CD4-positive, alpha-beta T cell treated with Interleukin-6 at 100 ng/mL for 8 hours (primary cell): Measurements from ENCODE around the gene CTNNA3.
"Not testable (repeated sequence)": the region's sequence is repeated elsewhere in the genome, so short reads cannot be mapped to it uniquely, and the experiment has no call there.

Experiments used
- DNase-seq: peaks from one replicate; pipeline ENCODE4 v3.0.0-alpha.2; 2020; ENCODE audit warnings: mixed read lengths, low spot score

The CTNNA3 gene

DNA sequence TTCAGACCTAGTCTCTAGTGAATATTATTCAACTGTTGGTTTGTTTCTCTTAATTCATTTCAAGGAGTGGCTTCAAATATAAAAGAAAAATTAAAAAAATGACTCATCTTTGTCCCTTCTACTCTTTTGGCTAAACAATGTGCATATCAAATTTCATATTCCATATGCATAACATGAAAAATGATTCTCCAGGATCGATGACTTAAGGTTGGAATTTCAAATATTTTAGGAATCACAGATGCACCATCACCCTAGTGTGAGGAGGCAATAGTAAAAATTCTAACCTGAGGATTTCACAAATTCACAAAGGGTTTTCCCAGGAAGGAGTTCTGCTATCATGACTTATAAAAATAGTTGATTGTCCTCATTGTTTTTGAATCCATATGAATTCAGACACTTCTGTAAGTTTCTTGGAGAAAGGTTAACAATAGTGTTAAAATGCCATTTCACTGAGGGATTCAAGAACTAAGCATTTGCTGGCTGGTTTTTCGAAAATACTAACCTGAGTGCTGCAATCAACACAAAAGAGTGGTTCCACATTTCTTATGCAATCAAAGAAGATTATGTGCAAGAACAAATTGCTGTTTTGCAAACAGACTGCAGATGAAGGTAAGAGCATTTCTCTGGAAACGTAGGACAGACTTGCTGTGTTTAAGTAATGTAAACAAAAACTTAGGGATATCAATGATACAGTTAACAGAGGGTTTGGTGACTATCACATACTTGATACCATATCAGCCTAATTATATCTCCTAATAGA, 1317.7 kb downstream of the CTNNA3 start:
- no peak for DNase-seq

GRCh38 chr10:66368146-66368545, 1327.8 kb downstream of the CTNNA3 start:
- DNase-seq, result no peak

- DNase-seq, result no peak
Observed at GRCh38 chr10:66366163-66366562, 1329.8 kb downstream of the CTNNA3 start.

GRCh38 chr10:66365686-66366085, 1330.3 kb downstream of the CTNNA3 start:
- no peak for DNase-seq

DNA sequence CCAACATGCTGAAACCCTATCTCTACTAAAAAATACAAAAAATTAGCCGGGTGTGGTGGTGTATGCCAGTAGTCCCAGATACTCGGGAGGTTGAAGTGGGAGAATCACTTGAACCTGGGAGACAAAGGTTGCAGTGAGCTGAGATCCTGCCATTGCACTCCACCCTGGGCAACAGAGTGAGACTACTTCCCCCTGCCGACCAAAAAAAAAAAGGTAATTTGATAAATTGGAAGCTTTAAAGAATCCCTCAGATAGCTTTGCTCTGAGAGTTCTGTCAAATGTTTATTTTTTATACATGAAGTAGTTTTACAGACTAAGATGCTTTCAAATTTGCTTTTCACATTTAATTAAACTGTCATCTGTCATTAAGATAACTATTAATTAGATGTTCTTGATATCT, 1333.5 kb downstream of the CTNNA3 start:
- no peak for DNase-seq

GRCh38 chr10:66353822-66354221, 1342.2 kb downstream of the CTNNA3 start:
- DNase-seq, result not testable (repeated sequence)

DNA sequence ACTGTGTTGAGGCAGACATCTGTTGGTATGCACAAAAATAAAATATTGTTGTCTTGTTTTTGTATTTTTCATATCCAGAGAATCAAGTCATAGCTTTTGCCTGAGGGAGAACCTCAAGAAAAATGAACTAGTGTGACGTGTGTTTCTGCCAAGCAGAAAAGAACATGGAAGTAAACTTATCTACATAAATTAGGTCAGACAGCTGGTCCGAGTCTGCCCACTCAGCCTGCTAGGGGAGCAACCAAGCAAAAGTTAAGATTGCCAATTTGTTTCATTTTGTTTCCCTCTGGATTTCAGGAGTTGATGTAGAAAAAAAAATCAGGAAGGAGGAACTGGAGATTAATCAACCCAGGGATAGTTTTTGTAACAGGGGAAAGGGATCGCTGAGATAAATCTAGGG, 1342.6 kb downstream of the CTNNA3 start:
- DNase-seq, result no peak

DNA sequence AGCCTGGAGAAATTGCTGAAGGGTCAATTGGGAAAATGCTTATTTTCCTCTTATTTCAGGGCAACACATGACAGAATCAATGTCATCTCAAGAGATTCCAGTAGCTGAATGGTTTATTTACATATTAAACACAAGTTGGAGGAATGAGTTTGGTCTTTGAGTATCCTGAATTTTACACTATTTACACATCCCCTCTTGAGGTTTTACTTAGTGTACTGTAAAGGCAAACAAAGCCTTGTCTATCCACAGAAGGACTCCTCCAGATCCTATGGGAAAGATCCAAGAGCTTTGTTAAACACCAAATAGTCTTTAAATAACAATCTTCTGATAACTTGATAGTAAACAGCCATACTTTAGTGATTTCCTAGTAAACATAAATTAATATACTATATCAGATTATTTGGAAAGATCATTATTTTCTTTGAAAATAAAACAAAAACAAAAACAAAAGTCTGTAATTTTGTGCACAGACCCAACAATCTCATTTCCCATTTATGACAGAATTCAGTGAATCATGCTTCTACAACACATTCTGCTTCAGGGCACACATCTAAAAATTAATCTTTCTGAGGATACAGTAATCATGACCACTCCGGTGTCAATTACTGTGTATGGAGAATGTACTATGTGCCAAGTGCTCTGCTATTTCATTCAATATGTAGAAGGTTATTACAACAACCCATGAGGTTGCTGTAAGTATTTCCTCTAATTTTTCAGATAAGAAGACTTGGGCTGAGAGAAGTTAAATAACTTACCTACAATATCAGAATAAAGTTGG, 1345.2 kb downstream of the CTNNA3 start:
- no peak for DNase-seq

- DNase-seq, result no peak
Observed at GRCh38 chr10:66349726-66350125, 1346.3 kb downstream of the CTNNA3 start.

GRCh38 chr10:66349076-66349475, 1346.9 kb downstream of the CTNNA3 start:
- DNase-seq, result no peak

DNA sequence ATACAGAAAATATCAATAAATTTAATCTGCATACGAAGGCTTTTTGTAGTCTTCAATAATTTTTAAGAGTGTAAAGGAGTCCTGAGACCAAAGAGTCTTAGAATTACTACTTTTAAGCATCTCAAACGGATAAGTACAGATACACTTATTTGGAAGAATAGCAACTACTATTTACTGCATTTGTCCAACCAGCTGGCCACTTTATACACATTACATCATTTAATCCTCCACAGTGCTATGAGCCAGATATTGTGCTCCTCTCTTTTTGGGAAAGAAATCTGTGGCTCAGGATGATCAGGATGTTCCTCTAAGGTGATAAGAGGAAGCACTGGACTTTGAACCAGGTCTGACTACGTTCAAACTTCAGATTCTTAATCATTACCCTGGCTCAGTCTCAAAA, 1358.8 kb downstream of the CTNNA3 start:
- no peak for DNase-seq

GRCh38 chr10:66336791-66337190, 1359.2 kb downstream of the CTNNA3 start:
- no peak for DNase-seq

- DNase-seq, result not testable (repeated sequence)
Observed at GRCh38 chr10:66335753-66336152, 1360.2 kb downstream of the CTNNA3 start.

DNA sequence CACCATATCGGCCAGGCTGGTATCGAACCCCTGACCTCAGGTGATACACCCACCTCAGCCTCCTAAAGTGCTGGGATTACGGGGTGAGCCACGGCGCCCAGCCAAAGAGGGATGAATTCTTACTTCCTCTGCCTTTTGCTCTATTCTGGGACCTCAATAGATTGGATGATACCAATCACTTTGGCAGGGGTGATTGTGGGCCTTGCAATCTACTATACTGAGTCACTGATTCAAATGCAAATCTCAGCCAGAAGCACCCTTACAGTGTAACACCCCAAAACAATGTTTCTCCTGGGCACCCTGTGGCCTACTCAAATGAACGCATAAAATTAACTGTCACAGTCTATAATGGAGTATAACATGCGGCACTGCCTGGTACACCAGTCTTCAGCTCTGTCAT, 1366.8 kb downstream of the CTNNA3 start:
- no peak for DNase-seq

- DNase-seq, result no peak
Observed at GRCh38 chr10:66326876-66327275, 1369.1 kb downstream of the CTNNA3 start.

DNA sequence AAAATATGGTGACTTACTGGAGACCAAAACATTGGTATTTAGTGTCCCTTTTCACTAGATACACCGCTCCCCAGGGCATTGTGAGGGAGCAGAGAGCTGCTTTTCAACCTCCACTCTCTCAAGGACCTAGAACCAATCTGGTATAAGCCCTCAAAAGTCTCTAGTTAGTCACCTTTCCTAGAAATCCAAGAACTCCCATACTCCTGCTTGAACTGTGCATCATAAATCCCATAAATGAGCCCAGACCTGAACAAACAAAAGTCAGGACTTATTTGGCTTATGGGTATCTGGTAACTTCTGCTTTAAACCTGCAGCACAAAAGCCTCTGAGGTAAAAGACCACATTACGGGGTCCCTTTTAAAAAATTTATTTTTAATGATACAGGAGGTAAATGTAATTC, 1373.2 kb downstream of the CTNNA3 start:
- no peak for DNase-seq

DNA sequence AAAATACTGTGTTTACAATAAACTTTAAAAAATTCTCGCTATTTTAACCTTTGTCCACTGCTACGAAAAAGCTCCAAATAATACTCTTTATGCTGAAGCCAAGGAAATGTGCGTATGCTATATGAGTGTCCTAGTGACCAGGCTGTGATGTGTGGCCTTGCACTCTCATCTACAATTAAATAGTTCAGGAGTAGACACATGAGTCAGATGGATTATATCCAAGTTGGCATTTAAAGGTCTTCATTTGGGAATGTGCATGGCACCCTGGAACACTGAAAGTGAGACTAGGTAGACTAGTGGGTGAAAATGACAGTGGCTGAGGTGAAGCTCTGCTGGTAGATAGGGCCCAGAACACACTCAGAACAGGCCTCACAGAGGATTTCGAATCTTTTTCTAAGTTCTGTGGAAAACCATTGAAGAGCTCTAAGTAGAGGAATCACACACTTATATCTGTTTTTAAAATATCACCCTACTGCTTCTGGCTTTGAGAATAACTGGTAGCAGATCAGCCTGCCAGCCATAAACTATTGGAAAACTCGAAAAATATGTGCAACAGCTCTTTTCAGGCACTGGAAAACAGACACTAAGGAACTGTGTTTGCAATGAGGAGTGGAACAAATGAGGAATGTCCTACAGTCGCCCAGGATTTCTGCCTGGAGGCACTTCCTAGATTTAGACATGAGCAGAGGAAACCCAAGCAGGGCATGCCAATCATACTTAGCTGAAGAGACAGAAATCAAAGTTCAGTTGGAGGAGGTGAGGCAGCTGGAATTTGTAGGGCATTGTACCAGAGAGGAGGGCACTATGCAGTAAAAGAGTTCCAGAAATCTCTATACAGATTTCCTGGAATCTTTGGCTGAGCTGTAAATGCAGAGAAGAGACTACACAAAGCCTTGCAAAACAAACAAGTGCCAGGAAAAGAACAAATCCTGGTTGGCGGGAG, 1374.0 kb downstream of the CTNNA3 start:
- DNase-seq, result no peak

DNA sequence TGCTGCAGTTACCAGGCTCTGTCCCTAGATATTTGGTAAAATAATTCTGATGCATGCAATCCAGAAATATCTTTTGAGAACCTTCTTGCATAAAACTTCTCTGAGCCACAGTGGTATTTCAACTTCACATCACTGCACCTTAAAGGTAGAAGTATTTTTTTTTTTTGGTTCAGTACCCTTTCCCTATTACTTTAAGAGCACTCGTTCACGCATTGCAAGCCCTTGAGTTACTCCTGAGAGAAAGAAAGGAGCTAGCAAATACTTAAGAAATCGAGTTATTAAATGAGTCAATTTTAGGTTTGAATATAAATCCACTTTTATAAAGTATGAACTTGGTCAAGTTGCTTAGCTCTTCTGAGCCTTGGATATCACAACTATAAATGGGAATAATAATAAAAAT, 1377.2 kb downstream of the CTNNA3 start:
- no peak for DNase-seq

DNA sequence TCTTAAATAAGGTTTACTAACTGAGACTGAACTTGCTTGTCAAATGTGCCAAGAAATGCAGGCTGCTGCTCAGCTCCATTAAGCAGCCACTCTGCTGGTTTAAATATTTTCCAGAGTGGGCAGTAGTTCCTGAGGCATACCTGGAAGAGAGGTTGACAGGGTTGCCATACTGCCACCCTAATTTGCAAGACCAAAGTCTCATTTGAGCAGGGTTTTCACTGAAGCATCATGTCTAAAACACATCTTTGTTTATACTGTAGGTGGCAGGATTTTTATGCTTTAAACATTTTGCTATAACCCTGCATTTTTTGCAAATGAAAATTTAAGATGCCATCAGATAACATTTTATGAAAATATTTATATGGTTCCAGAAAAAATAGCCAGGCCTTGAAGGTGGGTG, 1388.2 kb downstream of the CTNNA3 start:
- DNase-seq, result no peak

GRCh38 chr10:66301078-66301477, 1394.9 kb downstream of the CTNNA3 start:
- DNase-seq, result no peak

- no peak for DNase-seq
Observed at GRCh38 chr10:66295602-66296001, 1400.4 kb downstream of the CTNNA3 start.

DNA sequence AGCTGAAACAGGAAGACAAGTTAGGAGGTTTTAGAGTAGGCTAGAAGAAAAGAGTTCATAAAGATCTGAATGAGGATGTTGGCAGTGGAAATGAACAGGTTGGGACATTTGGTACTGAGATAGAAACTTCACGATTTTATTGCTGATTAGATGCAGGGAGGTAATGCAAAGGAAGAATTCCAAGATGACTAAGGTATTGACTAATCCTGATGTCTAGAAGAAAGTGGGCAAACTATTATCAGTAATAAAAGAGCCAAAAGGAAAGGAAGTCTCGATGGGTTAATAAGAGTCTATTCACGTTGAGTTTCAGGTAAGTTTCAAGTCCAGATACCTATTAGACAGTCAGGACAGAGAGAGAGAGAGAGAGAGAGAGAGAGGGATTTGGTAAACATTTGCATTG, 1401.5 kb downstream of the CTNNA3 start:
- DNase-seq, result no peak
